Activated naive CD4-positive, alpha-beta T cell treated with anti-CD3 and anti-CD28 coated beads, Interleukin-2, amount 10 ng/mL, durations not matched to agents 5 hours and 36 hours (primary cell): ENCODE data around the gene HMGXB4. TPM values are rescaled to one million over a fixed set of nuclear protein-coding genes. Genes with fewer than 3 reads are reported as not detected.
A peak's percentile ranks its signal among the peaks of the same experiment; 100 is the strongest.

Experiments used
- microRNA-seq: library from miRNA; unstranded; fragments of <30 nt; microRNA quantifications from one replicate; pipeline ENCODE4 v1.2.0, GENCODE V29; 2022; ENCODE audit warnings: borderline microRNAs expressed, borderline replicate concordance
- total RNA-seq, 2 experiments: library from RNA; stranded (reverse); gene quantifications; one replicate each; pipeline ENCODE4 v1.2.3, GENCODE V29; 2021

HMGXB4 gene, protein sequence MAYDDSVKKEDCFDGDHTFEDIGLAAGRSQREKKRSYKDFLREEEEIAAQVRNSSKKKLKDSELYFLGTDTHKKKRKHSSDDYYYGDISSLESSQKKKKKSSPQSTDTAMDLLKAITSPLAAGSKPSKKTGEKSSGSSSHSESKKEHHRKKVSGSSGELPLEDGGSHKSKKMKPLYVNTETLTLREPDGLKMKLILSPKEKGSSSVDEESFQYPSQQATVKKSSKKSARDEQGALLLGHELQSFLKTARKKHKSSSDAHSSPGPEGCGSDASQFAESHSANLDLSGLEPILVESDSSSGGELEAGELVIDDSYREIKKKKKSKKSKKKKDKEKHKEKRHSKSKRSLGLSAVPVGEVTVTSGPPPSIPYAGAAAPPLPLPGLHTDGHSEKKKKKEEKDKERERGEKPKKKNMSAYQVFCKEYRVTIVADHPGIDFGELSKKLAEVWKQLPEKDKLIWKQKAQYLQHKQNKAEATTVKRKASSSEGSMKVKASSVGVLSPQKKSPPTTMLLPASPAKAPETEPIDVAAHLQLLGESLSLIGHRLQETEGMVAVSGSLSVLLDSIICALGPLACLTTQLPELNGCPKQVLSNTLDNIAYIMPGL
- total RNA-seq: 10 to 100 TPM; 29.3 to 31.1 TPM

DNA sequence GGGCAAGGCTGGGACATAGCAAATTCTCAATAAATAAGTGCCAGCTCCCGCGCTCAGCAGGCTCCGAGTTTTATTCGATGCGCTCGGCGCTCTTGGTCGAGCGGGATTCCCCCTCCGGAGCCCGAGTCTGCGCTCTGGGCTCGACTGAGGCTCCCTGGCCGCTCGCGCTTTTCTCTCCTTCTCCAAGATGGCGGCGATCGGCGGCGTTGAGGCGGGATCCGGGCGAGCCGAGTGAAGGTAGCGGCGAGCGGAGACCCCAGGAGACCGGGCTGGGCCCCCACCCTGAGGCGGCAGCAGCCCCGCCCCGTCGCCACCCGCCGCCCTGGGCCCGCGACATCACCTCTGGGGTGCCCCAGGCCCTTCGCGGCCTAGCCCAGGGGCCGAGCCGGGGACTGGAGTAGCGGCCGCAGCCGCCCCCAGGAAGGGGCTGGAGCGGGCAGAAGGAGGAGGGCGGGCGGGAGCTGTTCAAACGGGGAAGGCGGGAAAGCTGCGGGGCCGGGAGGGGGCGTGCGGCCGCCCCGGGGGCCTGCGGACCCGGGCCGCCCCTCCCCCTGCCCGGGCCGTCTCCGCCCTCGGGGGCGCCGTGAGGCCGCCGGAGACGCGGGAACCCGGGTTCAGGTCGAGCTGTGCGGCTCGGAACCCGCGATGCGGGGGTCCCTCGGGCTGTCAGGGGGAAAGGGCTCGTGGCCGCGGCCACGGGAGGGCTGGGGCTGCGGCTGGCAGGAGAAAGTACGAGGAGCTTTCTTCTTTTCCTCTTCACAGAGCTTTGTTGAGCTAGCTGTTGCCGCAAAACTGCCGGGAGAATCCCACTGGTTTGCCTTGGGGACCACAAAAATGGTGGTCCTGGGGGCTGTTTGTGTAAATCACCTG, at the start of gene HMGXB4:
HMGXB4 (plus strand) TSS at position 173 of the 870 bp plus-strand sequence. CDS start 4,898 bp downstream, outside the sequence.

DNA sequence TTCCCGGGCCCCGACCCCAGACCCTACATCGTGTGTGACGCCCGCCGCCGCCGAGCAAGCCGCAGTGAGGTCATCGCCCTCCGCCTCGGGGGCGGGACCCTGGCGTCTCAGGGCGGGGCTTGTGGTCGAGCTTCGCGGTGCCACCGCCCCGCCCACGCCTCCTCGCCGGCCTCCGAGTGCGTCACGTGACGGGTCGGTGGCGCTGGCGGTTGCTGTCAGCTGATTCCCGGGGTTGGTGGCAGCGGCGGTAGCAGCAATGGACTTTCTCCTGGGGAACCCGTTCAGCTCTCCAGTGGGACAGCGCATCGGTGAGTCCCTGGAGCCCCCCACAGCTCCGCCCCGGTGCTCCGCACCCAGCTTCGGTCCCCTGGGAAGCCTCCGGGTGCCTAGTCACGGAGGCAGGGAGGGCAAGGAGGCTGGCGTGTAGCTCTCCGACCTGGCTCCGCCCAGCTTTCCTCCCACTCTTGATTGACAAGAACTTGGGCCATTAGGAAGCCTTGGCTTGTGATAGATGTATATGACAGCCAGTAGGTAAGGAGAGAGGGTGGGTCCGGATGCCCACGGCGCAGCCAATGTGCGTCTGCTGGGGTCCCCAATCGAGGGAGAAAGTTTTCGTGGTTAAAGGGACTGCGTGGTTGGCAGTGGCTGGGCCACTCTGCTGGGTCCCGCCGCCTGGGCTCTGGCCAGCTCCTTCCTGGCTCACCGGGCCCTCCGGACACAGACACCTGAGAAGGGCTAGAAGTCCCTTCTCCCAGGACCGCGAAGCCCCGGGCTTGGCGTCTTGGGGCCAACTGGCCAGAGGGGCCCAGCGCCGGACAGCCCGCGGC, 42.6 kb downstream of the HMGXB4 start, which contains the start of gene TOM1:
TOM1 (plus strand) TSS at position 222 of the 827 bp plus-strand sequence; CDS start at position 257, 35 bp downstream.

Small RNA genes within 50 kb of the gene (microRNA-seq; reads per million reads assigned to microRNA genes)
- gene MIR3909: 2.3 reads per million, percentile 6 among the genes with 10 or more reads in this experiment
- gene MIR6069: not detected

Other genes with a start within 250 kb of the HMGXB4 start
- gene ISX, start 191.3 kb upstream of the HMGXB4 start, total RNA-seq: not detected
- 10 to 100 TPM; 39.4 to 43.3 TPM for gene TOM1, start 42.4 kb downstream of the HMGXB4 start, total RNA-seq
- gene HMOX1, start 123.6 kb downstream of the HMGXB4 start, total RNA-seq: under 1 TPM in 1 of 2 experiments, not detected in 1; 0.25 TPM
- 100 to 1,000 TPM; 139 to 148 TPM for gene MCM5, start 142.6 kb downstream of the HMGXB4 start, total RNA-seq